K562 (cell line): ENCODE measurements around the gene MYO3B. TPM values are rescaled to one million over a fixed set of nuclear protein-coding genes. Genes with fewer than 3 reads are reported as not detected.
A peak's percentile ranks its signal among the peaks of the same experiment; 100 is the strongest.

ENCODE experiments used
- ASH1L ChIP-seq: fragments of 450-650 bp; IDR thresholded peaks from 2 replicates; pipeline ENCODE4 v1.6.1; 2018; ENCODE audit warnings: borderline replicate concordance, mild to moderate bottlenecking, low read depth; ENCODE audit not compliant: partially characterized antibody
- ESRRA ChIP-seq: fragments of 450-650 bp; IDR thresholded peaks from 2 replicates; pipeline ENCODE4 v1.6.1; 2014; ENCODE audit warnings: low read depth, mild to moderate bottlenecking, moderate library complexity, borderline replicate concordance
- MEF2A ChIP-seq: IDR thresholded peaks from 2 replicates; pipeline ENCODE4 v1.6.1; 2011; ENCODE audit warnings: low read depth, mild to moderate bottlenecking, low read length, moderate library complexity; ENCODE audit not compliant: control insufficient read depth
- NCOR1 ChIP-seq: fragments of 450-650 bp; IDR thresholded peaks from 2 replicates; pipeline ENCODE4 v1.6.1; 2016; ENCODE audit warnings: mild to moderate bottlenecking, moderate library complexity
- PTTG1 ChIP-seq: fragments of 450-650 bp; IDR thresholded peaks from 2 replicates; pipeline ENCODE4 v1.6.1; 2016; ENCODE audit warnings: low read depth, mild to moderate bottlenecking, missing genetic modification characterization, missing compliant biosample characterization
- RCOR1 ChIP-seq, 2 experiments: IDR thresholded peaks; 2 replicates each; pipeline ENCODE4 v1.6.1; 2012; ENCODE audit warnings: low read depth in 2 of 2, low read length in 2 of 2, borderline replicate concordance in 1 of 2, improper control_type of control experiment in 1 of 2
- TEAD2 ChIP-seq: fragments of 450-650 bp; IDR thresholded peaks from 2 replicates; pipeline ENCODE4 v1.6.1; 2016; ENCODE audit warnings: missing genetic modification characterization, control low read depth, missing compliant biosample characterization
- ZNF174 ChIP-seq: fragments of 250-450 bp; sonication (Bioruptor Pico); IDR thresholded peaks from 2 replicates; pipeline ENCODE4 v1.4.0; 2020; ENCODE audit warnings: mild to moderate bottlenecking
- ZNF518B ChIP-seq: fragments of 250-450 bp; sonication (Bioruptor Pico); IDR thresholded peaks from 2 replicates; pipeline ENCODE4 v1.5.0; 2021; ENCODE audit warnings: mild to moderate bottlenecking, moderate library complexity
- ZNF707 ChIP-seq: fragments of 250-450 bp; sonication (Bioruptor Pico); conservative IDR thresholded peaks from 2 replicates; pipeline ENCODE4 v1.8.0; 2022; ENCODE audit warnings: inconsistent platforms, mild to moderate bottlenecking, moderate library complexity
- polyA plus RNA-seq, 8 experiments: library from polyadenylated mRNA; depleted of rRNA in 4 of 8; stranded (reverse) in 5 of 8; unstranded in 3 of 8; fragments of >200 nt; fragmentation: Nextera tagmentation in 2 of 8; fragmentation: Illumina TruSeq in 1 of 8; extraction: Ambion mirVana in 2 of 8; extraction: Trizol in 1 of 8; gene quantifications; 2 replicates each; pipeline versions ENCODE4 v1.2.1 to v1.2.3, GENCODE V29; 2011 to 2014; ENCODE audit warnings: inconsistent platforms in 1 of 8, missing spikeins in 1 of 8
- total RNA-seq, 7 experiments: library from RNA; depleted of rRNA in 6 of 7; stranded (reverse); fragments of >200 nt in 6 of 7; fragmentation: Illumina TruSeq in 2 of 7; extraction: Trizol in 2 of 7; gene quantifications; 2 replicates each; pipeline versions ENCODE4 v1.2.1 to v1.2.3, GENCODE V29; 2011 to 2021; ENCODE audit warnings: low replicate concordance in 1 of 7
- TF ChIP-seq, protein P1 (sequence below), 3 experiments: fragments of 200-800 bp in 1 of 3; fragments of 250-450 bp in 1 of 3; fragments of 450-650 bp in 1 of 3; sonication (Bioruptor Pico) in 1 of 3; sonication (Bioruptor generic) in 1 of 3; formaldehyde crosslinking in 1 of 3; IDR thresholded peaks; 2 replicates each; pipeline versions ENCODE4 v1.6.1 to v1.8.0; 2016 to 2022; ENCODE audit warnings: mild to moderate bottlenecking in 2 of 3, missing genetic modification characterization in 2 of 3, missing compliant biosample characterization in 1 of 3, moderate library complexity in 1 of 3
- TF ChIP-seq, protein P2 (sequence below): fragments of 250-450 bp; sonication (Bioruptor Pico); IDR thresholded peaks from 2 replicates; pipeline ENCODE4 v1.9.0; 2021; ENCODE audit warnings: mild to moderate bottlenecking, inconsistent platforms
- TF ChIP-seq, protein P3 (sequence below): fragments of 450-650 bp; formaldehyde crosslinking; IDR thresholded peaks from 2 replicates; pipeline ENCODE4 v1.4.0; 2020; ENCODE audit warnings: mild to moderate bottlenecking, moderate library complexity

Gene MYO3B
- total and polyA plus RNA-seq, 9 of the 15 experiments (the other 6 are each of a cell fraction or from before 2014, with no cell fraction given): 2.7 to 6.5 (median 3.6) TPM

DNA sequence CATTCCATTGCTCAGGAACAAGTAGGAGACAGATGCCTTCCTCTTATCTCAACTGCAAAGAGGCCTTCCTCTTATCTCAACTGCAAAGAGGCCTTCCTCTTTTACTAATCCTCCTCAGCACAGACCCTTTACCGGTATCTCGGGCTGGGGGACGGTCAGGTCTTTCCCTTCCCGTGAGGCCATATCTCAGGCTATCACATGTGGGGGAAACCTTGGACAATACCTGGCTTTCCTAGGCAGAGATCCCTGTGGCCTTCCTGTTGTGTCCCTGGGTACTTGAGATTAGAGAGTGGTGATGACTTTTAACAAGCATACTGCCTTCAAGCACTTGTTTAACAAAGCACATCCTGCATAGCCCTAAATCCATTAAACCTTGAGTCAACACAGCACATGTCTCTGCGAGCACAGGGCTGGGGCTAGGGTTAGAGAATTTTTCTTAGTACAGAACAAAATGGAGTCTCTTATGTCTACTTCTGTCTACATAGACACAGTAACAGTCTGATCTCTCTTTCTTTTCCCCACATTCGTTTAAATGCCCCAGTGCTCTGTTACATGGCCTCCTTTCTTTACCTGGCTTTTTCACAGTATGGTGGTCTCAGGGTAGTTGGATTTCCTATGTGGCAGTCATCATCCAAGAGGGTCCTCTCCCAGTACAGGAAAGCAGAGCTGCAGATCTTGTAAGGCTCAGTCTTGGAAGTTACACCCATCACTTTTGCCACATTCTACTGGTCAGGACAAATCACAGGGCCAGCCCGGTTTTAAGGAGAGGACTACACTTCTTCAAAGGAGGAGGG is 86.0 kb downstream of the MYO3B start (continued):
- TF ChIP-seq, protein P1, sequence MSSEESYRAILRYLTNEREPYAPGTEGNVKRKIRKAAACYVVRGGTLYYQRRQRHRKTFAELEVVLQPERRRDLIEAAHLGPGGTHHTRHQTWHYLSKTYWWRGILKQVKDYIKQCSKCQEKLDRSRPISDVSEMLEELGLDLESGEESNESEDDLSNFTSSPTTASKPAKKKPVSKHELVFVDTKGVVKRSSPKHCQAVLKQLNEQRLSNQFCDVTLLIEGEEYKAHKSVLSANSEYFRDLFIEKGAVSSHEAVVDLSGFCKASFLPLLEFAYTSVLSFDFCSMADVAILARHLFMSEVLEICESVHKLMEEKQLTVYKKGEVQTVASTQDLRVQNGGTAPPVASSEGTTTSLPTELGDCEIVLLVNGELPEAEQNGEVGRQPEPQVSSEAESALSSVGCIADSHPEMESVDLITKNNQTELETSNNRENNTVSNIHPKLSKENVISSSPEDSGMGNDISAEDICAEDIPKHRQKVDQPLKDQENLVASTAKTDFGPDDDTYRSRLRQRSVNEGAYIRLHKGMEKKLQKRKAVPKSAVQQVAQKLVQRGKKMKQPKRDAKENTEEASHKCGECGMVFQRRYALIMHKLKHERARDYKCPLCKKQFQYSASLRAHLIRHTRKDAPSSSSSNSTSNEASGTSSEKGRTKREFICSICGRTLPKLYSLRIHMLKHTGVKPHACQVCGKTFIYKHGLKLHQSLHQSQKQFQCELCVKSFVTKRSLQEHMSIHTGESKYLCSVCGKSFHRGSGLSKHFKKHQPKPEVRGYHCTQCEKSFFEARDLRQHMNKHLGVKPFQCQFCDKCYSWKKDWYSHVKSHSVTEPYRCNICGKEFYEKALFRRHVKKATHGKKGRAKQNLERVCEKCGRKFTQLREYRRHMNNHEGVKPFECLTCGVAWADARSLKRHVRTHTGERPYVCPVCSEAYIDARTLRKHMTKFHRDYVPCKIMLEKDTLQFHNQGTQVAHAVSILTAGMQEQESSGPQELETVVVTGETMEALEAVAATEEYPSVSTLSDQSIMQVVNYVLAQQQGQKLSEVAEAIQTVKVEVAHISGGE (CRISPR knock-in tag; IDR thresholded peaks at IDR 0.05): peak in 1 of 3 experiments; percentile 90; a peak in 2 of 6 replicates
- TF ChIP-seq ASH1L (peak; percentile 42), ZNF174 (CRISPR knock-in tag) (peak; percentile 90; the same call in 1 of the 2 replicates), RCOR1 (IDR thresholded peaks at IDR 0.05; ENCODE audit: borderline replicate concordance in 1 of 2, low read depth in 2 of 2, low read length in 2 of 2) (peak; percentile 94), TEAD2 (tag) (peak; percentile 93), NCOR1 (peak; percentile 100), PTTG1 (tag) (peak; percentile 99), ZNF707 (CRISPR knock-in tag) (peak; percentile 79), ZNF518B (CRISPR knock-in tag) (peak; percentile 91), ESRRA (peak; percentile 71; the same call in 1 of the 2 replicates), MEF2A (peak; percentile 56)
- TF ChIP-seq, protein P2, sequence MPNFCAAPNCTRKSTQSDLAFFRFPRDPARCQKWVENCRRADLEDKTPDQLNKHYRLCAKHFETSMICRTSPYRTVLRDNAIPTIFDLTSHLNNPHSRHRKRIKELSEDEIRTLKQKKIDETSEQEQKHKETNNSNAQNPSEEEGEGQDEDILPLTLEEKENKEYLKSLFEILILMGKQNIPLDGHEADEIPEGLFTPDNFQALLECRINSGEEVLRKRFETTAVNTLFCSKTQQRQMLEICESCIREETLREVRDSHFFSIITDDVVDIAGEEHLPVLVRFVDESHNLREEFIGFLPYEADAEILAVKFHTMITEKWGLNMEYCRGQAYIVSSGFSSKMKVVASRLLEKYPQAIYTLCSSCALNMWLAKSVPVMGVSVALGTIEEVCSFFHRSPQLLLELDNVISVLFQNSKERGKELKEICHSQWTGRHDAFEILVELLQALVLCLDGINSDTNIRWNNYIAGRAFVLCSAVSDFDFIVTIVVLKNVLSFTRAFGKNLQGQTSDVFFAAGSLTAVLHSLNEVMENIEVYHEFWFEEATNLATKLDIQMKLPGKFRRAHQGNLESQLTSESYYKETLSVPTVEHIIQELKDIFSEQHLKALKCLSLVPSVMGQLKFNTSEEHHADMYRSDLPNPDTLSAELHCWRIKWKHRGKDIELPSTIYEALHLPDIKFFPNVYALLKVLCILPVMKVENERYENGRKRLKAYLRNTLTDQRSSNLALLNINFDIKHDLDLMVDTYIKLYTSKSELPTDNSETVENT (CRISPR knock-in tag): 0 out of 2 replicates have a peak, but pooled peaks have one; percentile 15
- TF ChIP-seq, protein P3, sequence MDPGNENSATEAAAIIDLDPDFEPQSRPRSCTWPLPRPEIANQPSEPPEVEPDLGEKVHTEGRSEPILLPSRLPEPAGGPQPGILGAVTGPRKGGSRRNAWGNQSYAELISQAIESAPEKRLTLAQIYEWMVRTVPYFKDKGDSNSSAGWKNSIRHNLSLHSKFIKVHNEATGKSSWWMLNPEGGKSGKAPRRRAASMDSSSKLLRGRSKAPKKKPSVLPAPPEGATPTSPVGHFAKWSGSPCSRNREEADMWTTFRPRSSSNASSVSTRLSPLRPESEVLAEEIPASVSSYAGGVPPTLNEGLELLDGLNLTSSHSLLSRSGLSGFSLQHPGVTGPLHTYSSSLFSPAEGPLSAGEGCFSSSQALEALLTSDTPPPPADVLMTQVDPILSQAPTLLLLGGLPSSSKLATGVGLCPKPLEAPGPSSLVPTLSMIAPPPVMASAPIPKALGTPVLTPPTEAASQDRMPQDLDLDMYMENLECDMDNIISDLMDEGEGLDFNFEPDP (CRISPR knock-in tag): peak; percentile 97
